Stimulated activated naive B cell treated with anti-CD40 and anti-IgM and Interleukin-4, amounts not matched to agents 10 μg/mL and 1 μg/mL and 100 μg/mL, for 72 hours (primary cell): ENCODE results near the gene CSTF2T.
"Not testable (repeated sequence)": the region's sequence is repeated elsewhere in the genome, so short reads cannot be mapped to it uniquely, and the experiment has no call there.

Experiments used
- ATAC-seq, 2 donors: fragments of 150-1000 bp; cut with Tn5 transposase; replicated peaks; 2 replicates each; pipeline ENCODE4 v1.10.0; 2021; ENCODE audit warnings: moderate library complexity in 1 of 2
- DNase-seq: peaks from one replicate; pipeline ENCODE4 v3.0.0; 2021
- H3K27ac Mint-ChIP-seq: one replicate; pipeline ENCODE4 v1.8.0; 2022; ENCODE audit warnings: mild to moderate bottlenecking, mixed read lengths
- H3K27me3 Mint-ChIP-seq, 2 donors: one replicate each; pipeline ENCODE4 v1.8.0; 2022; ENCODE audit warnings: mixed read lengths in 2 of 2
- H3K36me3 Mint-ChIP-seq, 2 donors: one replicate each; pipeline ENCODE4 v1.8.0; 2022; ENCODE audit warnings: mixed read lengths in 2 of 2, mild to moderate bottlenecking in 1 of 2
- H3K4me1 Mint-ChIP-seq, 2 donors: one replicate each; pipeline ENCODE4 v1.8.0; 2022; ENCODE audit warnings: mixed read lengths in 2 of 2, mild to moderate bottlenecking in 1 of 2
- H3K4me3 Mint-ChIP-seq, 2 donors: one replicate each; pipeline ENCODE4 v1.8.0; 2022; ENCODE audit warnings: mild to moderate bottlenecking in 2 of 2, mixed read lengths in 2 of 2, moderate library complexity in 1 of 2
- H3K9me3 Mint-ChIP-seq, 2 donors: one replicate each; pipeline ENCODE4 v1.8.0; 2022; ENCODE audit warnings: mixed read lengths in 2 of 2, mild to moderate bottlenecking in 1 of 2

Gene CSTF2T

GRCh38 chr10:51708609-51709008 lies 9.2 kb upstream of the CSTF2T start:
- Mint-ChIP-seq H3K9me3 (no peaks in the 10 kb centered on the region), H3K4me1 (no peaks in the 10 kb centered on the region), H3K27ac (no peak overlapping the region), H3K4me3 (no peak overlapping the region), H3K36me3 (no peaks in the 10 kb centered on the region), H3K27me3 (peaks cover 3 to 19% of the 10 kb centered on the region in 2 donors)
- DNase-seq (no peak), ATAC-seq (no peak)

- Mint-ChIP-seq H3K4me1 (no peaks in the 10 kb centered on the region), H3K4me3 (no peak overlapping the region), H3K9me3 (no peaks in the 10 kb centered on the region), H3K27ac (no peak overlapping the region), H3K36me3 (no peaks in the 10 kb centered on the region), H3K27me3 (peaks cover 3 to 19% of the 10 kb centered on the region in 2 donors)
- ATAC-seq (no peak), DNase-seq (no peak)
Observed at GRCh38 chr10:51707821-51708424, 8.5 kb upstream of the CSTF2T start.

GRCh38 chr10:51707392-51707791 lies 8.0 kb upstream of the CSTF2T start:
- no peak overlapping the region for H3K27ac Mint-ChIP-seq
- no peak for ATAC-seq

GRCh38 chr10:51706225-51706624 lies 6.8 kb upstream of the CSTF2T start:
- ATAC-seq (no peak), DNase-seq (no peak)
- Mint-ChIP-seq H3K27me3 (peaks cover 3 to 16% of the 10 kb centered on the region in 2 donors), H3K4me3 (no peak overlapping the region), H3K27ac (no peak overlapping the region), H3K4me1 (no peaks in the 10 kb centered on the region), H3K36me3 (no peaks in the 10 kb centered on the region), H3K9me3 (no peaks in the 10 kb centered on the region)

More at GRCh38 chr10:51707392-51707791, 8.0 kb upstream of the CSTF2T start:
- Mint-ChIP-seq H3K36me3 (no peaks in the 10 kb centered on the region), H3K9me3 (no peaks in the 10 kb centered on the region), H3K4me1 (no peaks in the 10 kb centered on the region), H3K4me3 (no peak overlapping the region), H3K27me3 (peaks cover 3 to 19% of the 10 kb centered on the region in 2 donors)
- no peak for DNase-seq

- Mint-ChIP-seq H3K27ac (no peak overlapping the region), H3K9me3 (no peaks in the 10 kb centered on the region), H3K27me3 (peaks cover 3 to 13% of the 10 kb centered on the region in 2 donors), H3K4me3 (no peak overlapping the region), H3K4me1 (no peaks in the 10 kb centered on the region), H3K36me3 (no peaks in the 10 kb centered on the region)
- no peak for ATAC-seq
- DNase-seq, result no peak
Observed at GRCh38 chr10:51705774-51706173, 6.4 kb upstream of the CSTF2T start.

GRCh38 chr10:51700228-51700817 lies 928 bp upstream of the CSTF2T start:
- ATAC-seq (peak in 1 of 2 donors; percentile 25), DNase-seq (peak; percentile 2)
- Mint-ChIP-seq H3K36me3 (peaks cover 14 to 31% of the 10 kb centered on the region in 2 donors), H3K4me3 (peak overlapping the region; percentile 93 to 99), H3K27me3 (peaks cover 0 to 8% of the 10 kb centered on the region in 2 donors), H3K27ac (peak overlapping the region; percentile 100), H3K4me1 (peaks cover 15 to 39% of the 10 kb centered on the region in 2 donors), H3K9me3 (no peaks in the 10 kb centered on the region)

GRCh38 chr10:51699145-51699474 lies 285 bp downstream of the CSTF2T start:
- Mint-ChIP-seq H3K9me3 (no peaks in the 10 kb centered on the region), H3K27me3 (peaks cover 0 to under 1% of the 10 kb centered on the region in 2 donors), H3K36me3 (peaks cover 14 to 31% of the 10 kb centered on the region in 2 donors), H3K27ac (peak overlapping the region; percentile 100), H3K4me3 (peak overlapping the region; percentile 93 to 99), H3K4me1 (peaks cover 15 to 45% of the 10 kb centered on the region in 2 donors)
- ATAC-seq (peak; percentile 49 to 52), DNase-seq (no peak)

- H3K4me1 Mint-ChIP-seq, result peaks cover 15 to 45% of the 10 kb centered on the region in 2 donors
- peak overlapping the region; percentile 100 for H3K27ac Mint-ChIP-seq
- peaks cover 14 to 31% of the 10 kb centered on the region in 2 donors for H3K36me3 Mint-ChIP-seq
Observed at GRCh38 chr10:51698473-51699063, 827 bp downstream of the CSTF2T start.

GRCh38 chr10:51696251-51696650 lies 3.1 kb downstream of the CSTF2T start:
- ATAC-seq (no peak), DNase-seq (no peak)
- Mint-ChIP-seq H3K27ac (no peak overlapping the region), H3K9me3 (no peaks in the 10 kb centered on the region), H3K36me3 (peaks cover 14 to 31% of the 10 kb centered on the region in 2 donors), H3K27me3 (no peaks in the 10 kb centered on the region), H3K4me3 (no peak overlapping the region), H3K4me1 (peaks cover 15 to 45% of the 10 kb centered on the region in 2 donors)

More at GRCh38 chr10:51698473-51699063, 827 bp downstream of the CSTF2T start:
- Mint-ChIP-seq H3K9me3 (no peaks in the 10 kb centered on the region), H3K27me3 (no peaks in the 10 kb centered on the region), H3K4me3 (peak overlapping the region; percentile 93 to 99)
- no peak for ATAC-seq
- no peak for DNase-seq

- no peak overlapping the region for H3K4me3 Mint-ChIP-seq
- no peaks in the 10 kb centered on the region for H3K9me3 Mint-ChIP-seq
- DNase-seq (no peak), ATAC-seq (no peak)
- peaks cover 14 to 45% of the 10 kb centered on the region in 2 donors for H3K4me1 Mint-ChIP-seq
- no peak overlapping the region for H3K27ac Mint-ChIP-seq
- H3K36me3 Mint-ChIP-seq, result peaks cover 14 to 27% of the 10 kb centered on the region in 2 donors
- no peaks in the 10 kb centered on the region for H3K27me3 Mint-ChIP-seq
Observed at GRCh38 chr10:51694086-51694768, 5.2 kb downstream of the CSTF2T start.

GRCh38 chr10:51691135-51691534 lies 8.3 kb downstream of the CSTF2T start:
- peaks cover 3 to 6% of the 10 kb centered on the region in 2 donors for H3K9me3 Mint-ChIP-seq
- peaks cover 0 to 4% of the 10 kb centered on the region in 2 donors for H3K36me3 Mint-ChIP-seq
- no peak for ATAC-seq
- H3K27me3 Mint-ChIP-seq, result peaks cover 0 to 3% of the 10 kb centered on the region in 2 donors
- no peak for DNase-seq
- H3K4me3 Mint-ChIP-seq, result no peak overlapping the region
- peaks cover 2 to 15% of the 10 kb centered on the region in 2 donors for H3K4me1 Mint-ChIP-seq
- no peak overlapping the region for H3K27ac Mint-ChIP-seq

- Mint-ChIP-seq H3K4me1 (no peaks in the 10 kb centered on the region), H3K36me3 (no peaks in the 10 kb centered on the region), H3K27me3 (peaks cover 0 to 4% of the 10 kb centered on the region in 2 donors), H3K9me3 (peaks cover 3 to 6% of the 10 kb centered on the region in 2 donors), H3K4me3 (no peak overlapping the region), H3K27ac (no peak overlapping the region)
- ATAC-seq (no peak), DNase-seq (no peak)
Observed at GRCh38 chr10:51689536-51689935, 9.9 kb downstream of the CSTF2T start.

- not testable (repeated sequence) for DNase-seq, H3K36me3 Mint-ChIP-seq, H3K4me1 Mint-ChIP-seq, H3K4me3 Mint-ChIP-seq, H3K27me3 Mint-ChIP-seq, H3K9me3 Mint-ChIP-seq, H3K27ac Mint-ChIP-seq, ATAC-seq
Observed at GRCh38 chr10:51688826-51689225, 10.6 kb downstream of the CSTF2T start.

- Mint-ChIP-seq H3K36me3 (no peaks in the 10 kb centered on the region), H3K4me3 (no peak overlapping the region), H3K27me3 (peaks cover 2 to 9% of the 10 kb centered on the region in 2 donors), H3K9me3 (peaks cover 3 to 6% of the 10 kb centered on the region in 2 donors), H3K4me1 (no peaks in the 10 kb centered on the region), H3K27ac (no peak overlapping the region)
- ATAC-seq (no peak), DNase-seq (no peak)
Observed at GRCh38 chr10:51687296-51687695, 12.1 kb downstream of the CSTF2T start.
